ENCODE data around the gene ADRM1. TPM values are rescaled to one million over a fixed set of nuclear protein-coding genes. Genes with fewer than 3 reads are reported as not detected.

The ADRM1 gene
- total RNA-seq, 1 donor from 2014 or later, result 73.4 TPM

DNA sequence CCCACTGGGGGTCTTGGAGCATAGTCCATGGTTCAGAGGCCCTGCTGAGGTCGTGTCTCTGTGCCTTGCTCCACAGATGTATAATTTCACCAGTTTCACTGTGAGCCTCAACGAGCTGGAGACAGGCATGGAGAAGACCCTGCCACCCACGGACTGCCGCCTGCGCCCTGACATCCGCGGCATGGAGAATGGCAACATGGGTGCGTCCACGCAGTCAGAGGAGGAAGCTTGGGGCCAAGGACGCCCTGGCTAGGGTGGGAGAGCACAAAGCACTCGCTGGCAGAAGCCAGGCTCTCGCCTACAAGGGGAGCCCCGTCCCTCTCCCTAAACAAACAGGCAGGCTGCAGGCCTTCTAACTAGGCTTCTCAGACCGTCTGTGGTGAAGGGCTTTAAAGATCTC, 13.7 kb upstream of the ADRM1 start:
- no peak for DNase-seq
- no peaks in the 10 kb centered on the region for H3K9me3 ChIP-seq
- intact Hi-C loops (cut with DNase I), result no loop called here
- H3K4me1 ChIP-seq, result no peaks in the 10 kb centered on the region
- H3K27ac ChIP-seq, result no peak overlapping the region
- H3K36me3 ChIP-seq, result peaks cover 78% of the 10 kb centered on the region
- no peaks in the 10 kb centered on the region for H3K27me3 ChIP-seq
- no peak overlapping the region for H3K4me3 ChIP-seq
- TF ChIP-seq CTCF (IDR thresholded peaks at IDR 0.05), result no peak
- ATAC-seq, result no peak

GRCh38 chr20:62289898-62290297, 12.9 kb upstream of the ADRM1 start:
- peaks cover 77% of the 10 kb centered on the region for H3K36me3 ChIP-seq
- DNase-seq (no peak), ATAC-seq (no peak)
- no peak for TF ChIP-seq CTCF (IDR thresholded peaks at IDR 0.05)
- H3K27ac ChIP-seq, result no peak overlapping the region
- H3K4me1 ChIP-seq, result no peaks in the 10 kb centered on the region
- no peak overlapping the region for H3K4me3 ChIP-seq
- no peaks in the 10 kb centered on the region for H3K27me3 ChIP-seq
- H3K9me3 ChIP-seq, result no peaks in the 10 kb centered on the region
- intact Hi-C loops (cut with DNase I), result no loop called here

DNA sequence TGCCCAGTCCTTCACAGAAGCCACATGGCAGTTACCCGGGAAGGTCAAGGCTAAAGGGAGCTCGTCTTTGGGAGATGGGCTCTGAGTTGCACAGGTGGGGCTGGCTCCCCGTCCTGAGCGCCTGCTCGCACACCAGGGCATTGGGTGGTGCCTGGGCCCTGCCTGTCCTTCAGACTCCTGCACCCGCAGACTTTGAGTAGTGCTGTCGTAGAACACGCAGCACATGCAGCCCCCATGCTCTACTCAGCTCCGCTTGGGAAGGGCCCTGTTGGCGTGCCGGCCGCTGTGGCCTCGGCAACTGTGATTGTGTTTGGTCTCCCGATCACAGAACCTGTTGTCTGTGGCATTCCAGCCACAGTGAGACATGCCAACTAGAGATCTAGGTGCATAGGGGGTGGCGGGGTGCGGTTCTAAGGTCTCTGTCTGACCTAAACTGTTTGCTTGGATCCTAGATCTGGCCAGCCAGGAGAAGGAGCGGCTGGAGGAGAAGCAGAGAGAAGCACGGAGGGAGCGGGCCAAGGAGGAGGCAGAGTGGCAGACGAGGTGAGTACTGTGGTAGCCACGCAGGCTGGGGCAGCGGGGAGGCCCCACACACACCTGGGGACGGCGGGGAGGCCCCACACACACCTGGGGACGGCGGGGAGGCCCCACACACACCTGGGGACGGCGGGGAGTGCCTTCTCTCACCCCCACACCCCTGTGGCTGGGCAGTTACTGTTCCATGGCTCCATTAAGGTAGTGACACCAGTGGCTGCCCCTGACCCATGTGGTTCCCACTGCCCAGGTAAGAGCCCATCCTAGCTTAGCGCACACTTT, 11.3 kb upstream of the ADRM1 start:
- Histone ChIP-seq H3K27ac (no peak overlapping the region), H3K4me3 (no peak overlapping the region), H3K27me3 (no peaks in the 10 kb centered on the region), H3K36me3 (peaks cover 73% of the 10 kb centered on the region), H3K9me3 (no peaks in the 10 kb centered on the region), H3K4me1 (no peaks in the 10 kb centered on the region)
- no peak for TF ChIP-seq CTCF (IDR thresholded peaks at IDR 0.05)
- no peak for DNase-seq
- ATAC-seq, result peak; percentile 57
- intact Hi-C loops (cut with DNase I), result no loop called here

GRCh38 chr20:62292108-62292507, 10.7 kb upstream of the ADRM1 start:
- Histone ChIP-seq H3K4me1 (no peaks in the 10 kb centered on the region), H3K36me3 (peaks cover 68% of the 10 kb centered on the region), H3K9me3 (no peaks in the 10 kb centered on the region), H3K27me3 (no peaks in the 10 kb centered on the region), H3K4me3 (no peak overlapping the region), H3K27ac (no peak overlapping the region)
- DNase-seq, result no peak
- TF ChIP-seq CTCF (IDR thresholded peaks at IDR 0.05), result no peak
- ATAC-seq, result peak; percentile 18
- intact Hi-C loops (cut with DNase I), result no loop called here

- Histone ChIP-seq H3K4me1 (no peaks in the 10 kb centered on the region), H3K4me3 (no peak overlapping the region), H3K9me3 (no peaks in the 10 kb centered on the region), H3K36me3 (peaks cover 62% of the 10 kb centered on the region), H3K27me3 (no peaks in the 10 kb centered on the region), H3K27ac (no peak overlapping the region)
- intact Hi-C loops (cut with DNase I), result no loop called here
- no peak for TF ChIP-seq CTCF (IDR thresholded peaks at IDR 0.05)
- DNase-seq, result no peak
- no peak for ATAC-seq
Measured at GRCh38 chr20:62293111-62293784, 9.5 kb upstream of the ADRM1 start.

Data from upper lobe of right lung (tissue), 1 donor.